GM12873 (cell line): ENCODE results near the gene TPP1.

Experiments used
- CTCF ChIP-seq: IDR thresholded peaks from 2 replicates; pipeline ENCODE4 v1.5.1; 2012; ENCODE audit warnings: low read depth, mild to moderate bottlenecking, moderate library complexity, low read length, control low read depth; ENCODE audit not compliant: insufficient read depth; ENCODE audit errors: missing control alignments

Gene TPP1

GRCh38 chr11:6618117-6619003, 862 bp downstream of the TPP1 start:
- no peak for TF ChIP-seq CTCF

- no peak for TF ChIP-seq CTCF
Measured at GRCh38 chr11:6617315-6617781, 1.9 kb downstream of the TPP1 start.

DNA sequence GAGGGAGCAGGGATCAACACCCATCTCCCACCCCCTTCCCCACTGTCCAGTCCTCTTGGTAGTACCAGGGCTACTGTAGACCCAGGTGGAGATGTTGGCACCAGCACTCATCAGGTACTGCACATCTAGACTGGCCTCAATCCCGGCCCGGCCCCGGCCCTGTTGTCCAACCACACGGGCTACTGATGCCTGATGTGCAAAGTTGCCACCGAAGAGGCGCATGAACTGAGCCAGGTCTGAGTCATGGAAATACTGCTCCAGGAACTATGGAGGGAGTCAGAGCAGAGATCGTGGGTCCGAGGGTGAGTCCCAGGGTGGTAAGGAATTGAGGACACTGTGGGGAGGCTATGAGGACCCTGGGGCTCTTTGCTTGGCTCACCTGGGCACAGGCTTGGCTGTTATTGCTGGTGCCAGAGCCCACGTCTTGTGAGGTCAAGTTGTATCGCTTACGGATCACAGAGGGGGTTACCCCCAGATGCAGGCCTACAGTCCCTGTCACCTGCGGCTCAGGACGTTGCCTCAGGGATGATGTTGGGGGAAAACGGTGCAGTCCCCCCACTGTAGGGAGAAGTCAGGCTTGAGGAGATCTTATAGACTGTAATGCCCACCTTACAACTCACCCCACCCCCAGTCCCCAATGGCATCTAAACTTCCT, 2.5 kb downstream of the TPP1 start:
- no peak for TF ChIP-seq CTCF

DNA sequence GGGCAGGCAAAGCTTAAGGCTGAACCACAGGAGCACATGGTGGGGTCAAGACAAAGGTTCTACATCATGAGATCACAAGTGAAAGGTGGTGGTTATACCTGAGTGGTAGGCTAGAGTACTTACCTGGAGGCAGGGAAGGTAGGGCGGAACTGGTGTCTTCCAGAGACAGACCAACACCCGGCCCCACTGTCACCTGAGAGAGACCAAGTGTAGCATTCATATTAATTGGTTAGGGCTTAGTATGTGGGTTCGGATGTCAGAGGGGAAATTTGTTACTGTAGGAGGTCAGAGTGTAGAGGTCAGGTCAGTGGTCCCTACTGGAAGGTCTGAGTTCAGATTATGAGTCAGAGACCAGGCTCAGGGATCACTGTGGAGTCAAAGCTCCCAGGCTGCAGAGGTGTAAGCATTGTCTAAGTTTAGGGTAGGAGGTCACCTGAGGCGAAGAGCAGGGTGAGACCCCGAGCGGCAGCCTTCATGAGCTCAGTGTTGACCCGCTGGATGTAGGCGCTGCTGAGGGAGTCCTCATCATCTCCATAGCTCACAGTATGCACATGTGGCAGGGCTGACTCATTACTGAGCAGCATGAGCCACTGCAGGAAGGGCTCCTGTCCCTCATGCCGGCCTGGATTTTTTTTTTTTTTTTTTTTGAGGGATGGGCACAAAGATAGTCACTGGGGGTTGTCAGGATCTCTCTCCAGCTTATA, 3.2 kb downstream of the TPP1 start:
- TF ChIP-seq CTCF = no peak

- TF ChIP-seq CTCF = no peak
Measured at GRCh38 chr11:6615046-6615445, 4.2 kb downstream of the TPP1 start.

DNA sequence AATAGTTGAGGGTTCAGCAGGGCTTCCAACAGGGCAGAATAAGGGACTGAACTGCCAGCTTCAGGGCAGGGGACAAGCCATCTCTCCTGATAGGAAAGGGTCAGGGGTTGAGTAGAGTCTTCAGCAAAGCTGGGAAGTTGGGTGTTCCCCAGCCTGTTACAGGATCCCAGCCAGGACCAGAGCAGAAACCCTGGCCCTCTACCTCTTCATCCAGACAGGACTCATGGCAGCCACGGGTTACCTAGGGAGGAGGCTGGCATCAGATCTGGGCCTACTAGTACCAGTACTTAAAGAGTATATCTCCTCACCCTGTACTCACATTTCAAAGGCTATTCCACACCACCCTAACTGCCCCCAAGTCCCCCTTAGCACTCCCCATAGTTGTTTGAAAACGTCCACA, 4.8 kb downstream of the TPP1 start:
- no peak for TF ChIP-seq CTCF

GRCh38 chr11:6613496-6613895, 5.7 kb downstream of the TPP1 start:
- no peak for TF ChIP-seq CTCF
